H1 (cell line): Measurements from ENCODE around the gene KLHL35. TPM values are rescaled to one million over a fixed set of nuclear protein-coding genes. Genes with fewer than 3 reads are reported as not detected.

Source experiments
- CTCF ChIA-PET: fragments of 300-600 bp; sonication (Branson Sonifier 250); formaldehyde crosslinking; loops from one replicate; lab custom pipeline; 2021; ENCODE audit not compliant: partially characterized antibody; lab: Charles Lee
- POLR2A ChIA-PET: fragments of 300-600 bp; sonication (Branson Sonifier 250); formaldehyde crosslinking; loops from one replicate; lab custom pipeline; 2021; ENCODE audit warnings: inconsistent platforms; ENCODE audit not compliant: partially characterized antibody; lab: Charles Lee
- DNase-seq, 2 experiments: peaks; one replicate each; pipeline versions ENCODE4 v3.0.0 to v3.0.0-alpha.2; 2010 to 2022; ENCODE audit warnings: low spot score in 2 of 2, low read depth in 1 of 2, mixed read lengths in 1 of 2
- FAIRE-seq: peaks from 2 replicates; lab custom pipeline; 2011; peaks lifted over from hg19 to GRCh38; lab: Jason Lieb, UNC
- H2AFZ ChIP-seq: 2 replicates; pipeline ENCODE4 v1.8.1; 2012; ENCODE audit warnings: low read length, inconsistent platforms
- H2AK5ac ChIP-seq: 2 replicates; pipeline ENCODE4 v1.6.1; 2013; ENCODE audit warnings: low read depth, low read length
- H2BK120ac ChIP-seq: replicated peaks from 2 replicates; pipeline ENCODE3; 2013; ENCODE audit warnings: low read depth, low read length, inconsistent platforms
- H2BK12ac ChIP-seq: 2 replicates; pipeline ENCODE4 v1.6.1; 2013; ENCODE audit warnings: low read depth, low read length
- H2BK15ac ChIP-seq: 2 replicates; pipeline ENCODE4 v1.6.1; 2013; ENCODE audit warnings: low read length
- H2BK20ac ChIP-seq: 2 replicates; pipeline ENCODE4 v1.6.1; 2013; ENCODE audit warnings: low read length
- H2BK5ac ChIP-seq: 2 replicates; pipeline ENCODE4 v1.6.1; 2013; ENCODE audit warnings: low read depth, low read length
- H3K14ac ChIP-seq: 2 replicates; pipeline ENCODE4 v1.6.1; 2013; ENCODE audit warnings: inconsistent platforms; ENCODE audit not compliant: insufficient read length
- H3K18ac ChIP-seq: 2 replicates; pipeline ENCODE4 v1.6.1; 2013; ENCODE audit warnings: low read length; ENCODE audit errors: extremely low read depth
- H3K23ac ChIP-seq: 2 replicates; pipeline ENCODE4 v1.6.1; 2013; ENCODE audit warnings: inconsistent platforms; ENCODE audit not compliant: insufficient read length
- H3K23me2 ChIP-seq: 2 replicates; pipeline ENCODE4 v1.6.1; 2013; ENCODE audit warnings: low read depth, low read length
- H3K27ac ChIP-seq: 2 replicates; pipeline ENCODE4 v1.6.1; 2011; ENCODE audit warnings: low read depth, low read length, inconsistent platforms
- H3K27me3 ChIP-seq, 4 experiments: replicated peaks in 1 of 4; 1 replicate in 1 of 4; 2 replicates in 3 of 4; pipeline versions ENCODE4 v1.6.1 to v1.8.1; 2011 to 2013; ENCODE audit warnings: low read length in 3 of 4, mild to moderate bottlenecking in 3 of 4, inconsistent platforms in 2 of 4, mixed read lengths in 2 of 4, moderate library complexity in 1 of 4; ENCODE audit not compliant: control insufficient read depth in 3 of 4, insufficient read depth in 3 of 4; ENCODE audit errors: extremely low read depth in 1 of 4
- H3K36me3 ChIP-seq, 4 experiments: 2 replicates each; pipeline versions ENCODE4 v1.6.1 to v1.8.1; 2011 to 2013; ENCODE audit warnings: mild to moderate bottlenecking in 4 of 4, low read length in 3 of 4, moderate library complexity in 2 of 4, control low read depth in 1 of 4, inconsistent platforms in 1 of 4; ENCODE audit not compliant: insufficient read depth in 4 of 4, control insufficient read depth in 2 of 4
- H3K4ac ChIP-seq: replicated peaks from 2 replicates; pipeline ENCODE3; 2013; ENCODE audit warnings: low read length, low read depth, mixed read lengths, inconsistent platforms; ENCODE audit not compliant: insufficient read length
- H3K4me1 ChIP-seq, 4 experiments: replicated peaks in 1 of 4; 1 replicate in 1 of 4; 2 replicates in 3 of 4; pipeline versions ENCODE4 v1.6.1 to v1.8.1; 2011 to 2013; ENCODE audit warnings: low read length in 3 of 4, inconsistent platforms in 2 of 4, mixed read lengths in 1 of 4; ENCODE audit not compliant: insufficient read depth in 4 of 4, control insufficient read depth in 3 of 4
- H3K4me2 ChIP-seq, 2 experiments: 2 replicates each; pipeline versions ENCODE4 v1.6.1 to v1.8.1; 2011 to 2013; ENCODE audit warnings: low read depth in 2 of 2, low read length in 2 of 2, control low read depth in 1 of 2, inconsistent platforms in 1 of 2, mild to moderate bottlenecking in 1 of 2; ENCODE audit not compliant: insufficient read depth in 1 of 2
- H3K4me3 ChIP-seq, 4 experiments: fragments of 200-600, 300-600 bp in 1 of 4; sonication (generic), shearing (Covaris generic), sonication (Bioruptor Twin) in 1 of 4; 2 replicates each; pipeline versions ENCODE4 v1.5.1 to v1.8.1; 2011 to 2016; ENCODE audit warnings: low read length in 4 of 4, low read depth in 3 of 4, control low read depth in 2 of 4, inconsistent platforms in 2 of 4, mild to moderate bottlenecking in 2 of 4, mixed read lengths in 1 of 4, moderate library complexity in 1 of 4; ENCODE audit not compliant: insufficient read depth in 2 of 4; ENCODE audit errors: extremely low read depth in 1 of 4
- H3K56ac ChIP-seq: replicated peaks from 2 replicates; pipeline ENCODE3; 2013; ENCODE audit warnings: low read depth, mild to moderate bottlenecking, mixed read lengths, low read length, inconsistent platforms; ENCODE audit not compliant: insufficient read length
- H3K79me1 ChIP-seq: 2 replicates; pipeline ENCODE4 v1.6.1; 2013; ENCODE audit warnings: low read depth, low read length, control low read depth
- H3K79me2 ChIP-seq, 2 experiments: 2 replicates each; pipeline versions ENCODE4 v1.6.1 to v1.8.1; 2012 to 2013; ENCODE audit warnings: low read length in 2 of 2, mild to moderate bottlenecking in 2 of 2, inconsistent platforms in 1 of 2; ENCODE audit not compliant: insufficient read depth in 2 of 2, control insufficient read depth in 1 of 2
- H3K9ac ChIP-seq, 4 experiments: replicated peaks in 1 of 4; 1 replicate in 1 of 4; 2 replicates in 3 of 4; pipeline versions ENCODE4 v1.6.1 to v1.8.1; 2011 to 2013; ENCODE audit warnings: low read depth in 3 of 4, low read length in 3 of 4, control low read depth in 2 of 4, mild to moderate bottlenecking in 2 of 4, moderate library complexity in 2 of 4, inconsistent platforms in 1 of 4; ENCODE audit errors: extremely low read depth in 1 of 4
- H3K9me3 ChIP-seq, 2 experiments: 2 replicates each; pipeline versions ENCODE4 v1.6.1 to v1.8.1; 2012 to 2013; ENCODE audit warnings: mild to moderate bottlenecking in 2 of 2, moderate library complexity in 2 of 2, control low read depth in 1 of 2, inconsistent platforms in 1 of 2, low read depth in 1 of 2, low read length in 1 of 2, mixed read lengths in 1 of 2; ENCODE audit not compliant: insufficient read depth in 2 of 2
- H4K20me1 ChIP-seq, 2 experiments: replicated peaks in 1 of 2; 2 replicates each; pipeline versions ENCODE3 to v1.8.1; 2011 to 2013; ENCODE audit warnings: inconsistent platforms in 2 of 2, low read length in 2 of 2, mild to moderate bottlenecking in 1 of 2; ENCODE audit not compliant: insufficient read depth in 2 of 2, control insufficient read depth in 1 of 2
- H4K5ac ChIP-seq: 2 replicates; pipeline ENCODE4 v1.6.1; 2013; ENCODE audit warnings: low read length, low read depth, mixed read lengths, inconsistent platforms; ENCODE audit not compliant: insufficient read length
- H4K8ac ChIP-seq: 2 replicates; pipeline ENCODE4 v1.8.0; 2013; ENCODE audit warnings: mild to moderate bottlenecking, moderate library complexity, low read length, inconsistent platforms; ENCODE audit not compliant: insufficient read depth; ENCODE audit errors: extremely low read depth
- H4K91ac ChIP-seq: replicated peaks from 2 replicates; pipeline ENCODE3; 2013; ENCODE audit warnings: low read length, mixed read lengths, inconsistent platforms; ENCODE audit not compliant: insufficient read length
- ATF2 ChIP-seq: IDR thresholded peaks from 2 replicates; pipeline ENCODE4 v1.6.1; 2012; ENCODE audit warnings: low read length, inconsistent platforms
- MAFK ChIP-seq: IDR thresholded peaks from 2 replicates; pipeline ENCODE4 v1.6.1; 2012; ENCODE audit warnings: low read depth, mild to moderate bottlenecking, improper control_type of control experiment, low read length
- POLR2AphosphoS5 ChIP-seq: IDR thresholded peaks from 2 replicates; pipeline ENCODE4 v1.6.1; 2011; ENCODE audit warnings: low read depth, low read length
- TBP ChIP-seq: IDR thresholded peaks from 2 replicates; pipeline ENCODE4 v1.6.1; 2011; ENCODE audit warnings: low read depth, low read length, improper control_type of control experiment
- YY1 ChIP-seq: IDR thresholded peaks from 2 replicates; pipeline ENCODE4 v1.6.1; 2011; ENCODE audit warnings: low read depth, mild to moderate bottlenecking, low read length
- WGBS, 2 experiments: shearing (Covaris generic) in 1 of 2; methylation state at CpG; one replicate each; pipeline versions ENCODE4 v1.1.6 to v1.1.7; 2013 to 2015; ENCODE audit warnings: low lambda C conversion rate in 2 of 2, mixed read lengths in 2 of 2, inconsistent platforms in 1 of 2, low coverage in 1 of 2, missing lambda C conversion rate in 1 of 2; ENCODE audit not compliant: insufficient replicate concordance in 2 of 2, insufficient coverage in 1 of 2, insufficient read length in 1 of 2; ENCODE audit errors: extremely low coverage in 1 of 2, missing lambda C conversion rate in 1 of 2; 5-methylcytosine and 5-hydroxymethylcytosine counted together
- polyA plus RNA-seq, 7 experiments: library from polyadenylated mRNA; depleted of rRNA in 3 of 7; stranded (reverse) in 5 of 7; unstranded in 2 of 7; fragments of >200 nt in 5 of 7; fragments of 200-250 nt in 2 of 7; gene quantifications; 1 replicate in 5 of 7; 2 replicates in 1 of 7; 4 replicates in 1 of 7; pipeline versions ENCODE4 v1.2.1 to v1.2.3, GENCODE V29; 2011 to 2013; ENCODE audit warnings: missing spikeins in 2 of 7, mixed read lengths in 2 of 7
- total RNA-seq: library from RNA; stranded (reverse); fragmentation: NEBNext Ultra II Directional; extraction: Animal tissue kit (Norgen Biotek cat#: 25700); gene quantifications from 2 replicates; pipeline ENCODE4 v1.2.1, GENCODE V29; 2021

The KLHL35 gene
- total and polyA plus RNA-seq, 2 of the 8 experiments (the other 6 are each of a cell fraction or from before 2014, with no cell fraction given): 0.35 to 0.41 TPM

GRCh38 chr11:75479597-75480145 is 46.7 kb upstream of the KLHL35 start:
- Histone ChIP-seq H3K79me1 (no peaks in the 10 kb centered on the region; the same call in 1 of the 2 replicates), H3K18ac (no peak overlapping the region), H2BK5ac (no peak overlapping the region), H2AK5ac (no peak overlapping the region), H2BK20ac (no peak overlapping the region), H3K79me2 (no peaks in the 10 kb centered on the region), H3K4me3 (no peak overlapping the region), H2BK15ac (no peak overlapping the region), H3K23ac (no peak overlapping the region), H3K4me2 (no peak overlapping the region), H3K56ac (no peak overlapping the region)
- no peak for DNase-seq
- POLR2A ChIA-PET: interaction anchor here (1.3 kb wide), 1 partner anchor 16 kb away, joined by 3 read pairs; no protein-coding TSS in a partner anchor
- TF ChIP-seq TBP (no peak), MAFK (no peak), POLR2AphosphoS5 (no peak), YY1 (no peak), ATF2 (no peak)
- TF ChIP-seq, all 59 proteins: peak for 0
- Histone ChIP-seq H3K14ac (no peak overlapping the region), H4K91ac (no peak overlapping the region), H4K5ac (no peak overlapping the region), H3K9me3 (no peaks in the 10 kb centered on the region), H2BK12ac (no peak overlapping the region), H3K4ac (no peak overlapping the region), H2BK120ac (no peak overlapping the region), H4K20me1 (no peaks in the 10 kb centered on the region), H3K27ac (no peak overlapping the region), H3K9ac (no peak overlapping the region), H3K27me3 (no peaks in the 10 kb centered on the region), H3K23me2 (no peaks in the 10 kb centered on the region), H2AFZ (no peak overlapping the region), H3K36me3 (no peaks in the 10 kb centered on the region), H4K8ac (no peak overlapping the region), H3K4me1 (peaks cover 3 to 8% (median 4%) of the 10 kb centered on the region in 4 experiments; a peak in 5 of 7 replicates)
- WGBS, 2 experiments: 76% methylated on average over 4 of the region's 4 CpGs; no CpG with 5 or more reads in 1 of the 2 experiments
- FAIRE-seq: no peak
- CTCF ChIA-PET: interaction anchor here (1.1 to 21.4 kb wide), 5 partner anchors 10 to 54 kb away, joined by 3 to 176 read pairs (median 4); partner anchors contain the start of gene GDPD5
